ENCODE data around the gene EXD2.

Gene EXD2

GRCh38 chr14:69259527-69260189, 68.4 kb downstream of the EXD2 start, which contains the start of gene GALNT16:
Gene GALNT16 (plus strand): TSS chr14:69260158. CDS start chr14:69260291, 133 bp downstream.
- peak within 1 kb of the TSS; percentile 37 for H3K4me3 ChIP-seq (ENCODE audit: low read depth, low read length)
- DNase-seq (ENCODE audit: low read depth) = no peak
- TF ChIP-seq CTCF (IDR thresholded peaks at IDR 0.05; ENCODE audit: control insufficient read depth, extremely low read depth, insufficient read depth) = no peak

- H3K4me3 ChIP-seq (ENCODE audit: low read depth, low read length) = peak overlapping the region; percentile 37
- no peak for TF ChIP-seq CTCF (IDR thresholded peaks at IDR 0.05; ENCODE audit: control insufficient read depth, extremely low read depth, insufficient read depth)
- DNase-seq (ENCODE audit: low read depth) = no peak
These were observed 69.0 kb downstream of the EXD2 start for GRCh38 chr14:69260190-69260860.

- DNase-seq (ENCODE audit: low read depth) = no peak
- peak overlapping the region; percentile 21; the same call in 1 of the 2 replicates for H3K4me3 ChIP-seq (ENCODE audit: low read depth, low read length)
These were observed 69.7 kb downstream of the EXD2 start for GRCh38 chr14:69260861-69261564.

GRCh38 chr14:69261761-69262331, 70.5 kb downstream of the EXD2 start:
- no peak for TF ChIP-seq CTCF (IDR thresholded peaks at IDR 0.05; ENCODE audit: control insufficient read depth, extremely low read depth, insufficient read depth)
- DNase-seq (ENCODE audit: low read depth) = no peak
- no peak overlapping the region for H3K4me3 ChIP-seq (ENCODE audit: low read depth, low read length)

More at GRCh38 chr14:69260861-69261564, 69.7 kb downstream of the EXD2 start:
- TF ChIP-seq CTCF (IDR thresholded peaks at IDR 0.05; ENCODE audit: control insufficient read depth, extremely low read depth, insufficient read depth) = peak; percentile 53

DNA sequence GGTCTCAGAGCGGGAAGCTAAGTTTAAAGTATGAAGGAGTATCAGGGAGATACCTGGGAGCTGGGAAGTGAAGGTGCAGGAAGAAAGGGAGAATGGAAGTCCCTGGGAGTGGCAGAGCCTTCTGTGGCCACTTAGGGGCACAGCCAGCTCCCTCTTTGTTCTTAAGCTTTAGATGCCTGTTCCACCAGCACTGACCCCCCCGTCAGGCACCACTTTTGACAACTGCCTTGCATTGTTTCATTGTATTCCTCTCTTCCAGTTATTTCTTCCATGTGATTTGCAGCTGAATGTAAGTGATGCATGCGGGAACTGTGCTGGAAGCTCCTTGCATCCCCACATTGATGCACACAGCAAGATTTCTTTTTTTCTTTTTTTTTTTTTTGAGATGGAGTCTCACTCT, 71.2 kb downstream of the EXD2 start:
- no peak overlapping the region for H3K4me3 ChIP-seq (ENCODE audit: low read depth, low read length)

More for the DNA sequence above, 71.2 kb downstream of the EXD2 start:
- TF ChIP-seq CTCF (IDR thresholded peaks at IDR 0.05; ENCODE audit: control insufficient read depth, extremely low read depth, insufficient read depth) = no peak
- no peak for DNase-seq (ENCODE audit: low read depth)

Data from LNCaP clone FGC (cell line).